Measurements from ENCODE around the gene GABPB2.

The GABPB2 gene

DNA sequence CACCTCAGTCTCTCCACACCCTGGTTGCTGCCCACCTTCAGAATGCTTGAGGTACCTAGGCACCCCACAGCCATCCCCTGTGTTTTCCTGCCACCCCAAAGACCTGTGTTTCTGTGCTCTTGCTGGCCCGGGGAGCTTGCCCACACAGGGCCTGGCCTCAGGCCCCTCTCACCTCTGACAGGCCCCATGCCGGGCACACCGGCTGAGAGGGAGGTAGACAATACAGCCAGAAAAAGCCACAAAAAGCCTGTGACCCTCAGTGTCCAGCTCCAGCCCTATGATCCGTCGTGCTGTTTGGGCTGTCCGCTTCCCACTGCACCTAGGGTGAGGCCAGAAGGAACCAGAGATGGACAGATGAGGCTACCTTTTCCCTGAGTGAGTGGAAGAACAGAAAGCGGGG lies 64.4 kb downstream of the GABPB2 start:
- no peak for DNase-seq

DNA sequence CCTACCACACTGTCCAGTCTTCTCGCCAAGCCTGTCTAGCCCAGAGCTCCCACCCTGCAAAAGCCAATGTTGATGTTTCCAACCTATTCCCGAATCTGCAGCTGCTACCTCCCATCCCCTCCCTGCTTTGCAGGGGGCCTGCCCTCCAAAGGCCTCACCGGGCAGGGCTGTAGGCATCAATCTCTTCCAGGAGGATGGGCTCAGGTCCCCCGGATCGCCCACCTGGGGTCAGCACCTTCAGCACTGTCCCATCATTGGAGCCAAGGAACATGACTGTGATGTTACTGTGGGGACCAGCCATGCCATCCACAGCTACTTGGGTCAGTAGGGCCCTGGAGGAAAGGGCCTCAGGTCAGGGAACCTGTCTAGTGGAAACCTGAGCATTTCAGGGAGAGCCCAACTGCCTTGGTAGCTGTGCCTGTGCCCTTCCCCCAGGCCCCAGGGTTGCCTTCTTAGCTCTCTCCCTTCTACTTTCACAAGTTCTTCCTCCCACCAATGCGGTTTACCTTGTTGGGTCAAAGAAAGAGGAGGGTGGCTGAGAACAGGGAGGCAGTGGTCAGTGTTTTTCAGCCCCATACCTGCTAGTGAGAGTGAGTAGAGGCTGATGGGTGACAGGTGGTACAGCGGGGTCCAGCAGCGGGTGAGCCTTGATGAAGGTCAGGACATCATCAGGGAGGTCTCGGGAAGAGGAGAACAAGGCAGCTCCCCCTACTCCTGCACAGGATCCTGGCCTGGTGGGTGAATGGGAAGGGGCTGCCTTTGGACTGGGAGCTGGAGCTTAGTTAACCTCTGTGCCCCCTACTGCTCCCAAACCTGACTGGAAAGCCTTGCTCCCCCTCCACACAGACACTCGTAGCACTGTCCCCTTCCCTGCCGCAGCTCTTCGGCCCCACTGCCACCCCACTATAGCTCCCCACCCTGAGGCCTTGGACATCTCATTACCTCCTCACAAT lies 65.1 kb downstream of the GABPB2 start:
- no peak for DNase-seq

DNA sequence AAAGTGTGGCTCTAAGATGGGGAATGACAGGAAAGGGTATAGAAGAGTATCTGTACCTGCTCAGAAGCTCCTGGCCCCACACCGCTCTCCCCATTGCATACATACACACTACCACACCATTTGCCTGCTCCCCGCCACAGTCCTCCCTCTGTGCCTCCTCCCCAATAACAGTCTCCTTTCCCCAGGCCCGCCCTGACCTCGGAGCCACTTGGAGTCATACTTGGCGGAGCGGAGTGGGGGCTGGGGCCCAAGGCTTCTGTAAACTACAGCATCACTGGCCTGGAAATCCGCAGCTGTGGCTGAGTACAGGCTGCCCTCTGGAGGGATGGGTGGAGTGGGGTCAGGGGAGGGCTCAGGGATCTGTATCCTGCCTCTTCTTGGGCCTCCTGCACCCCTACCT lies 67.2 kb downstream of the GABPB2 start:
- DNase-seq = no peak

DNA sequence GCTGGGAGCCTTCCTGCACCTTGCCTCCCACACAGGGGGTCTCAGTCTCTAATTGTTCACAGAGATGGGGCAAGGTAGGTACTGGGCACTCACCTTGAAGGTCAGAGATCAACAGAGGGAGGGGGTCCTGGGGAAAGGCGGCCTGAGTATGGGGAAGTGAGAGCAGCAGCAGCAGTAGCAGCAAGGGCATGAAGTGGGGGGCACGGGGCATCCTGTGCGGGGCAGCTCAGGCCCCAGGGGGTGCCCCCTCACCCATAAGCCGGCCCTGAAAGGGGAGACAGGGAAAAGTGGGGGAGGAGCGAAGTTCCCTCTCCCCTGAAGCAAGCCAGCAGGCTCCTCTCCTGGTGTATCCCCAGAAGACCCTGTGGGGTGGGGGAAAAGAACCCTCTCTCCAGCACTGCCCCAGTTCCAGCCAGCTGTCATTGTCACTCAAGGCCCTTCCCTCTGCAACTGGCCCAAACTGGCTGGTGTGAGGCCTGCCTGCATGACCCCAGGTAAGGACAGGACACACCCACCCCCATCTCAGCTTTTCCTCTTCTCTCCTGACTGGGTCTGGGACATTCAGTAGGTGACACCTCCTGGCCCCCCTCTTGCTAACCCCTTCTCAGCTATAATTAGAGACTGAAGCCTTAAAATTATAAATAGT lies 72.0 kb downstream of the GABPB2 start:
- no peak for DNase-seq

DNA sequence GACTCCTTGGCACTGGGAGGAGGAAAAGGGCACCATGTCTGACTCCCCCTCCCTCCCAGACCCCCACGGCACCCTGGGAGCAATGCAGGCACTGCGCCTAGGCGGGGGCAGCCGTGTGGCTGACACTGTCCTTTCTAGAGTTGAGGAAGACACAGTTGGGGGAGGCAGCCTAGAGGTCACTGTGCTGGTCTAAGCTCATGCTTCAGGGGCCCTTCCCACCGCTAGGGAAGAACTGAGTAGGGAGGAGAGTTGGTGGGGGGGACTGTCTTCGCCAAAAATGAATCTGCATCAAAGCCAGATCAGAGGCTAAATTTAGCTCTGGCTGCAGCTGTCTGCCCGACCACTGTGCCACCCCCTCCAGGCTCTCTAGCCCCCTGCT lies 72.5 kb downstream of the GABPB2 start:
- no peak for DNase-seq

DNA sequence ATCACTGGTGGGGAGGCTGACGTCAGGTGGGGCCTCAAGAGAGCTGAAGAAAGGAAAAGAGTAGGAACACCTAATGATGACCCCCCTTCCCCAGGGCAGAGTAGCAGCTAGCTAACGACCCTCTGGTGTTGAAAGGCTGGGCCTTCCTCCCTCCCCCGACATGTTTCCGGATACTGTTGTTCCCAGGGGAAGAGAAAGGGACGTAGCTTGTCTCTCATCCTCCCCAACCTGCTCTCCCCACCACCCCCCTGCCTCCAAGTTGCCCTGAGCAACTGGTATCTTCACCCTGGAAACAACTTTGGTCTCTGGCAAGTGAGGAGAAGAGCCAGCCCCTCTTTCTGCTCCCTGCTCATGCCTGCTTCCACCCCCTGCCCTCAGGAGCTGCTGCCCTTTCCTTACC lies 73.4 kb downstream of the GABPB2 start:
- no peak for DNase-seq

DNA sequence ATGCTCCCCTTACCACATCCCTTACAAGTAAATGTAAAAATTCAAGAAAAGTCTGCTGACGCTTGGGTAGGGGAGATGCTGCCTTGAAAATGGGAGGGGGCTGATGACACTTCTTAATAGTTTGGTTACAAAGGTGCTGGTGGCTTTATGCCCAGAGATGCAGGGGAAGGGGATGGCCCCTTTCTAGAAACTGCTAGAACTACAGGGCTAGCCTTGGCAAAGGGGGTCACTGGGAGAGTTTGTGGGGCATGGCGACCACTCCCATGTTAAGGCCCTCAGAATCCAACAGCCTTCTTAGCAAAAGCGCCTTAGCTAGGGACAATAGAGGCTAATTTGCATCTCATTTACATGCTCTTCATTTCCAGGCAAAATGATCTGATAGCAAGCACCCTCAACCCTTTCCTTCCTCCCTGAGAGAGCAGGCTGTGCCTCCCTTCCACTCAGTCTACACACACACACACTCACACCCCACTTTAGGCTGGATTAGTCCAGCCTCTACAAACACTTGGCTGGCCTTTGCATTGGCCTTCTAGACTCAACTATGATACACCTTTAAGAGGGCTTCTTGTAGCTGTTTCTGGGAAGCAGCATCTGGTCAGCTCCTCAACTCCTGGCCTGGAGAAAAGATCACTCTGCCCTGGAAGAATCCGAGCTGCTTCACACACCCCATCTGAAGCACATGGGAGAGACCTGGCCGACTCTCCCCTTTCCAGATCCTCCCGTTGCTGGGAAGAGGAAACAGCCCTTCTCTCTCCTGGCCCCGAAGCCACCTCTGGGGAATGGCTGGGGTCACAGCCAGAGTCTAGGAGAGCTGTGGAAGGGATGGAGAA lies 74.1 kb downstream of the GABPB2 start:
- no peak for DNase-seq

DNA sequence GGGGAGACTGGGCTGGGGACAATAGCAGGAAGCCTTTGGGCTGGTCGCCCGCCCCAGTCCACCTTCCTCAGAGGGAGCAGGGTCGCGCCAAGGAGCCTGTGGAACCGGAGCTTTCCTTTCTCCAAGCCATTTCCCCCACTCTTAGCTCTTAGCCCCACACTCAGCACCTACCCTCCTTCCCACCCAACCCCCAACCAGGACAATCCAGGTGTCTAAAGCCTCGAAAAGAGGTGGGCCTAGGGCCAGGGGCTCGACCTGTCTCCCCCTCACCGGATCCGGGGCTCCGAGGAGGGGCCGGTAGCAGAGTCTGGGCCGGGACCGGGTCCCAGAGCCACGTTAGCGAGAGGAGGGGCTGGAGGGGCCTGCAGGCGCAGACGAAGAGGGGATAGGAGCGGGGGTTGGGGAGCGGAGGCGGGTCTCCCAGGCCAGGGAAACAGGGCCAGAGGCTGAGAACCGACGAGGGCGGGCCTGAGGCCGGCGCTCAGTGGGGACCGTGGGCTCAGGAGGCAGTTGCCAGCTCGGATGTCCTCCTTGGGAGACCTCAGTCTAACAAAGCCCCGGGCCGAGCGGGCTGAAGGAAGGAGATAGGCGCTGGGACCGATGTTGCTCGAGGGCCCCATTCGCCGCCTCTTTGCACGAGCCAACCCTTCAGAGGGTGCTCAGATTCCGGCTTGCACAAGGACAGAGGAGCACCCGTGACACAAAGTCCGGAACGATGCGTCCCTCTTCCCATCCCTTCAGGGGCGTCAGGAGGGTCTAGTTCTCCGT lies 74.9 kb downstream of the GABPB2 start:
- peak; percentile 10 for DNase-seq

DNA sequence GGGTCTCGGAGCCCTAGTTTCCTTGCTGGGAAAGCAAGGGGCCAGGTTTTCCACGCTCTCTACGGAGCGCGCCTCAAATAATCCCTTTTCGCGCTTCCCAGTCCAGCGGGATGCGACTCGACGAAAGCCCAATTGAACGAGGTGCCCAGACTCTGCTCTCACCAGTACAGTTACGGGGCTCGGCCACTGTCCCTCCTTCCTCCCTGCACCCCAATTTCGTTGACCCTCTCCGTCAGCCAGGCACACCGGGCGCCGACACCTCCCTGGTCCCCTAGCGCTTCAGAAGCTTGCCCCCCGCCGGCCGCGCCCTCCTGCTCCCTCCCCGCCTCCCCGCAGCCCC lies 75.5 kb downstream of the GABPB2 start:
- no peak for DNase-seq

DNA sequence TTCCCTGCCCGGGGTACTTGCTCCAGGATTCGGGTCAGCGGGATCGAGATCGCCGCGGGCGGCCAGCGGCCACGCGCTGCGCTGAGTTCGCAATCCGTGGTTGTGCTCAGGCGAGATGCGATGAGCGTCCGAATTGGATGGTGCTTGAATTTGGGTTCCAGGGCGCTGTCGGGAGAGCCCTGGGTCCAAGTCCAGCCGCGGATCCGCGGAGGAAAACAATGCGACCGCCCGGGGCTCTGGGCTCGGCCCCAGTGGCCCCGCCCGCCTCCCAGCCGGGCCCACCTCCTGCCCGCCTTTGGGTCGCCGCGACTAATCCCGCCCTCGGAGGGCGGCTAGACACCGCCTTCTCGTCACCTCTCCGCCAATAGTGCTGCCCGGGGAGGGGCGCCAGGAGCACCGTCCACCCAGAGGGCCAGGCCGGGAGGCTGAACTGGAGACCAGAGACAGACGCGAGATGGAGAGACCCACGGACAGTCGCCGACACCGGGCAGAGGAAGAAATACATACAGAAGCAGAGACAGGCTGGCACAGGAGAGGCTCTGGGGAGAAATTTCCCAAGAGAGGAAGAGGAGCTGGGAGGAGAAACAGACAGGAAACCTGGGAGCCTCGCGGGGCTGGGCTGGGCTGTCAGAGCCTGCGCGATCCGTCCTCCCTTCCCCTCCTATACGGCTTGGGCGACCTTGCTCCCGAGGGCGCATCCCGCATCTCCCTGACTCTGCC lies 76.0 kb downstream of the GABPB2 start, which contains the start of gene SEMA6C:
TSS of gene SEMA6C (minus strand) at position 220 of the 720 bp plus-strand sequence. CDS start 4,010 bp downstream, outside the sequence.
- DNase-seq = peak; percentile 85

DNA sequence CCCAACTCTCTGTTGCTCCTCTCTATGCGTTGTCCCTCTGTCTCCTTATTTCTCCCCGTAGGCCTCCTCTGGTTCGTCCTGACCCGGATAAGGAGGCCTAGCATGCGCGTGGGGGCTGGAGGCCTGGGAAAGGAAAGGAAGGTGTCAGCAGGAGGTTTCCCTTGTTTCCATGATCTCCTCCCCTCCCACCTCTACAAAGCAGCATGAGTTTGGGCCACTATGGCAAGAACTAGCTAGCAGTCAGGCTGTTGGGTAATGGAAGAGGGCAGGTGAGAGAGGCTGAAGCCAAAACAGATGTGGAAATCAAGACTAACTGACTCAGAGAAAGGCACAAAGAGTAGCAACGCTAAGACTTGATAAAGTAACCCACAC lies 76.6 kb downstream of the GABPB2 start:
- DNase-seq = no peak

DNA sequence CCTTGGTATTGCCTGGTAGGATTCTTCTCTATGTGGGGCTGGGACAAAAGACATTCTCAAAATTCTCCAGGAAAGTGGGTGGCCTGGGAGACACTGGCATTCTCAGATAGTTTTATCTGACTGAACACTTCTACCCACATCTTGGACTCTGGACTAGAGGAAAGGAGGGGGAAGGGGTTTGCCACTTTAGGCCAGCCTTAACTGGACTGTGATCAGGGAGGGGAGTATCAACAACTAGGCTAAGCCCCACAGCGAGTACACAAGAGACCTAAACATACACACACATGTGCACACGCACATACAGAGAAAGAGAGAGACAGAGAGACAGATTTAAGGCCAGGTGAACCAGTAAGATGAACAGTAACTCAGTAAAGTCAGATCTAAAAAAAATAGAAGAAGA lies 77.1 kb downstream of the GABPB2 start:
- DNase-seq = no peak

DNA sequence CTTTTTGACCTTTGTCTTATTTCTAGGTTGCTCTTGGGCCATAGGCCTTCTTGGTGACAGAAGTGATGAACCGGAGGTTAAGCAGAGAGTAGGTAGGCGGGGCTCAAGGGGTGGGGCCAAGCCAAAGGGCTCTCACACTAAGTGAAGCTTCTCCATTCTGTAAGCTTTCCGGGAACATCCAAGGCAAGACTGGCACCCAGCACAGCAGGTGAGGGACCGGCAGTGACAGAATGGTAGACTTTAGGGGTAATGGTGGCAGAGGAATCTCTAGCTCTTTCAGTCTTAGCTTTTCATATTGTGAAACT lies 85.9 kb downstream of the GABPB2 start, which contains the start of gene TNFAIP8L2:
TSS of gene TNFAIP8L2 (plus strand) at position 135 of the 305 bp plus-strand sequence. CDS start 2,049 bp downstream, outside the sequence.
- peak; percentile 79 for DNase-seq

DNA sequence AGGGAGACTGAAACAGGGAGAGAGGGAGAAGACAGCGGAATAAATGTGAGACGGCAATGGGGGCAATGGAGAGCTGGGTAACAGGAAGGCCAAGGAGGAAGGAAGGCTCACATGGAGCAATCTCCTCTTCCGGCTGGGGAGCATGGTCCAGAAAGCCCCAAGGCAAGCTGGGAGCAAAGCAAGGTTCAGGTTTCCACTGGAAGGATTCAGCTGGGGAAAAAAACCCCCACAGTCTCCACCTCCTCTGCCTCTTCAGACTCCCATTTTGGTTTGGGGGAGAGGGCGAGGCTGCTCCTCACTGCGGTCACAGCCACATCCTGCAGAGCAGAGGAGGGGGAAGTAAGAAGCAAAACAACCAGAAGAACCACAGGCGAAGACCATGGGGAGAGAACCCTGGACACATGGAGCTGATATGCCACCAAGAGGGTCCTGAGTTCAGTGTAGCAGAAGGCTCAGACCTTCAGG lies 86.5 kb downstream of the GABPB2 start:
- DNase-seq = peak; percentile 49

DNA sequence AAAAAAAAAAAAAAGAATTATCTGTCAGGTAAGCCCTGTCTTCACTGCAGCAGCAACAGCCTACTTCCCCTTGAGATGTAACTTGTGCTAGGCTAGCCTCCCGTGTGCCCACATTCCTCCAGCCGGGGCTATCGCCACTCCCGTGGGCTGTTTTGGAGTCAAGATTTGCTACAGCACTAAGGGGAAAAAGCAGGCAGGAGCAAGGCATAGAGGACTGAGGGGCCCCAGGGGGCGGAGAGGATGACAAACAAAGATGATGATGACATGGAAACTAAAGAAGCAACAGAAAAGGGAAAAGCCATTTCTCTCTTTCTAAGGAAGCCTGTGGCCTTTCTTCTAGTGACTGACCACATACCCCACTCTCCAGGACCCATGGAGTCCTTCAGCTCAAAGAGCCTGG lies 87.8 kb downstream of the GABPB2 start:
- peak; percentile 35 for DNase-seq

DNA sequence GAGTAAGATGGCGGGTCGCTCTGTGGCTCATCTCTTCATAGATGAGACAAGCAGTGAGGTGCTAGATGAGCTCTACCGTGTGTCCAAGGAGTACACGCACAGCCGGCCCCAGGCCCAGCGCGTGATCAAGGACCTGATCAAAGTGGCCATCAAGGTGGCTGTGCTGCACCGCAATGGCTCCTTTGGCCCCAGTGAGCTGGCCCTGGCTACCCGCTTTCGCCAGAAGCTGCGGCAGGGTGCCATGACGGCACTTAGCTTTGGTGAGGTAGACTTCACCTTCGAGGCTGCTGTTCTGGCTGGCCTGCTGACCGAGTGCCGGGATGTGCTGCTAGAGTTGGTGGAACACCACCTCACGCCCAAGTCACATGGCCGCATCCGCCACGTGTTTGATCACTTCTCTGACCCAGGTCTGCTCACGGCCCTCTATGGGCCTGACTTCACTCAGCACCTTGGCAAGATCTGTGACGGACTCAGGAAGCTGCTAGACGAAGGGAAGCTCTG lies 88.2 kb downstream of the GABPB2 start:
- DNase-seq = no peak

DNA sequence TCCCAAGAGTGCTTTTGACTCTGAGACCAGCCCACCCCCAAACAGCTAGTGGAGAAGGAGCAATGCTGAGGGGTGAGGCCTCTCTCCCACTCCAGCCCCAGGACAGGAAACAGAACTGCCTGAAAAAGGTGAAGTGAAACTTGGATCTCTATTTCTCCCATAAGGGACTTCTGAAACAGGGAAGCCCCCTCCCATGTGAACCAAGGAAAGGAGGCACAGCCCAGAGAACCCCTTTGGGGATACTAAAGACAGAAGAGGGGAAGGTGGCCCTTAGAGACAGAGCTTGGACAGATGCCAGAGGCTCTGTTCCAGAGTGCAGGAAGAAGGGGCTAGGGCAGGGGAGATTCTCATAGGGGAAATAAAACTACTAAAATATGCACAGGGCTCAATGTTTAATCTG lies 88.8 kb downstream of the GABPB2 start:
- no peak for DNase-seq

DNA sequence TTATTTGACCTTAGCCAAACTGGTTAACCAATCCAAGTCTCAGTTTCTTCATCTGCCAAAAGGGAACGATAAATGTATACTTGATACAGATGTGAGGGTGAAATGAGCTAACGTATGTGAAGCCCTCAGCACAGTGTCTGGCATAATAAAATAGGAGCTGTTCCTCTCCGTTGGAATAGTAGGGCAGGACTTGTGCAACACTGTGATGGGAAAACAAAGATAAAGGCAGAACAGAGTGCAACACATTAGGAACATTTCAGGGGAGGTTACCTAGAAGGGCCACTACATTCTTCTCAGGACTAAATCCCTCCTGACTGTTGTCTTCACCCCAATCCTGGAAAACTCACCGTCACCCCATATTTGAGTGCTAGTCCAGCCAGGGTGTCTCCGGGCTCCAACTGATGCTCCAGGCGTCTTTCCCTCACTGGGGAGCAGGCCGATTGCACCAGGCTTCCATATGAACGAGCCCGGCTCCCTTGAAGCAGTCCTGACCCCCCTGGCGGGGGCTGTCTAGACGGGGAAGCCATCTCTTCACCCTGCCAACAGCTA lies 94.2 kb downstream of the GABPB2 start:
- no peak for DNase-seq

DNA sequence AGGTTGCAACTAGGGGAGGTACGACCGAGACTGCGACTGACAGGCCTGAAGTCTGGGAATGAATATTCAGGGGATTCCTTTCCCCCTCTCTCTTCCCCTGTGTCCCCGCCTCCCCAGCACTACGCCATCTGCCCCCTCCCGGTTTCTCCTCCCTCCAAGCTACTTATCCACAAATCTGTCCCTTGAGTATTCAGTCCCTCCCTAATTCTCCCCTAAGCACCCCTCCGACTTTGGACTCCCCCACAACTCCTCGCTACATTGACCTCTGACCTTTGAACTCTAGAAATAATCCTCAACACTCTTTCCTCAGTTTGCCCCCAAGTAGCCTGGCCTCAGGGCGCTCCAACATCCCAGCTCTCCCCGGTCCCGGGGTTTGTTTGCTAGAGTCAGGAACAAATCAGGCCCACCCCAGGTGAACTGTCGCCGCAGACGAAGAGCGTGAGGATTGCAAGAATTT lies 94.7 kb downstream of the GABPB2 start:
- no peak for DNase-seq

DNA sequence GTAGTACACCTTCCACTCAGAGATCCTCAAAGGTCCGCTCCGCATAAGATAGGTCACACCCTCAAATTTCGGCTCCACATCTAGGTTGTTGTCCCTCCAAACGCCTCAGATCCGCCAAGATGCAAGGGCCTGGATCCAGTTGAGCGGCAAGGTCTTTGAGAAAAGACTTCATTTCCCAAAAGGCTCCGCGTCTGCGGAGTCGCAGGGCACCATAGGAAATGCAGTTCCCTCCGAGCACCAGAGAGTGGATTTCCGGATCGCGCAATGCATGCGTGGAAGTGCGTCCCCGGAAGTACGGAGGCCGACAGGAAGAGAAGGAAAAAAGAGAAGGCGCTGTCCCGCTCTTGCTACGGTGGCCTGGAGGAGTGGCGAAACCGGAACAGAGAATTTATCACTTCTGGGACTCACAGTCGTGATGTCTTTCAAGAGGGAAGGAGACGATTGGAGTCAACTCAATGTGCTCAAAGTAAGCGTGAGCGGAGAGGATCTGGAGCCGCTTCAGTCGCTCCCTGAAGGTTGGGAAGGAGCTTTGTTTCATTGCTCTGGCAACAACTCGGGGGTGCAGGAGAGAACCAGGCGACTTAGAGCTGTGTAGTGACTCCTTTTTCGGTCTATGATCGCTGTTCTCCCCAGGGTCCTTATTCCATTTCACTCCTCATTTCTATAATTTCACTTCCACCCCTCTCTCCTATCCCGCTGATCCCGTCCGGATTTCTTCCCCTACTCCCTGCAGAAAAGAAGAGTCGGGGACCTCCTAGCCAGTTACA lies 95.4 kb downstream of the GABPB2 start, which contains the start of the genes LYSMD1 and SCNM1:
TSS of gene LYSMD1 (minus strand) at position 165 of the 767 bp plus-strand sequence. CDS start 644 bp downstream, outside the sequence.
TSS of gene SCNM1 (plus strand) at position 407 of the 767 bp plus-strand sequence. CDS start at position 416, 9 bp downstream.
- DNase-seq = peak; percentile 95
